GM19193 (cell line): ENCODE data around the gene EIF3C.
"Not testable (repeated sequence)": the region's sequence is repeated elsewhere in the genome, so short reads cannot be mapped to it uniquely, and the experiment has no call there.

ENCODE experiments used
- POLR2A ChIP-seq: IDR thresholded peaks from 4 replicates; pipeline ENCODE4 v1.6.1; 2011; ENCODE audit not compliant: insufficient read depth, insufficient read length; ENCODE audit errors: extremely low read depth

Gene EIF3C, protein sequence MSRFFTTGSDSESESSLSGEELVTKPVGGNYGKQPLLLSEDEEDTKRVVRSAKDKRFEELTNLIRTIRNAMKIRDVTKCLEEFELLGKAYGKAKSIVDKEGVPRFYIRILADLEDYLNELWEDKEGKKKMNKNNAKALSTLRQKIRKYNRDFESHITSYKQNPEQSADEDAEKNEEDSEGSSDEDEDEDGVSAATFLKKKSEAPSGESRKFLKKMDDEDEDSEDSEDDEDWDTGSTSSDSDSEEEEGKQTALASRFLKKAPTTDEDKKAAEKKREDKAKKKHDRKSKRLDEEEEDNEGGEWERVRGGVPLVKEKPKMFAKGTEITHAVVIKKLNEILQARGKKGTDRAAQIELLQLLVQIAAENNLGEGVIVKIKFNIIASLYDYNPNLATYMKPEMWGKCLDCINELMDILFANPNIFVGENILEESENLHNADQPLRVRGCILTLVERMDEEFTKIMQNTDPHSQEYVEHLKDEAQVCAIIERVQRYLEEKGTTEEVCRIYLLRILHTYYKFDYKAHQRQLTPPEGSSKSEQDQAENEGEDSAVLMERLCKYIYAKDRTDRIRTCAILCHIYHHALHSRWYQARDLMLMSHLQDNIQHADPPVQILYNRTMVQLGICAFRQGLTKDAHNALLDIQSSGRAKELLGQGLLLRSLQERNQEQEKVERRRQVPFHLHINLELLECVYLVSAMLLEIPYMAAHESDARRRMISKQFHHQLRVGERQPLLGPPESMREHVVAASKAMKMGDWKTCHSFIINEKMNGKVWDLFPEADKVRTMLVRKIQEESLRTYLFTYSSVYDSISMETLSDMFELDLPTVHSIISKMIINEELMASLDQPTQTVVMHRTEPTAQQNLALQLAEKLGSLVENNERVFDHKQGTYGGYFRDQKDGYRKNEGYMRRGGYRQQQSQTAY

DNA sequence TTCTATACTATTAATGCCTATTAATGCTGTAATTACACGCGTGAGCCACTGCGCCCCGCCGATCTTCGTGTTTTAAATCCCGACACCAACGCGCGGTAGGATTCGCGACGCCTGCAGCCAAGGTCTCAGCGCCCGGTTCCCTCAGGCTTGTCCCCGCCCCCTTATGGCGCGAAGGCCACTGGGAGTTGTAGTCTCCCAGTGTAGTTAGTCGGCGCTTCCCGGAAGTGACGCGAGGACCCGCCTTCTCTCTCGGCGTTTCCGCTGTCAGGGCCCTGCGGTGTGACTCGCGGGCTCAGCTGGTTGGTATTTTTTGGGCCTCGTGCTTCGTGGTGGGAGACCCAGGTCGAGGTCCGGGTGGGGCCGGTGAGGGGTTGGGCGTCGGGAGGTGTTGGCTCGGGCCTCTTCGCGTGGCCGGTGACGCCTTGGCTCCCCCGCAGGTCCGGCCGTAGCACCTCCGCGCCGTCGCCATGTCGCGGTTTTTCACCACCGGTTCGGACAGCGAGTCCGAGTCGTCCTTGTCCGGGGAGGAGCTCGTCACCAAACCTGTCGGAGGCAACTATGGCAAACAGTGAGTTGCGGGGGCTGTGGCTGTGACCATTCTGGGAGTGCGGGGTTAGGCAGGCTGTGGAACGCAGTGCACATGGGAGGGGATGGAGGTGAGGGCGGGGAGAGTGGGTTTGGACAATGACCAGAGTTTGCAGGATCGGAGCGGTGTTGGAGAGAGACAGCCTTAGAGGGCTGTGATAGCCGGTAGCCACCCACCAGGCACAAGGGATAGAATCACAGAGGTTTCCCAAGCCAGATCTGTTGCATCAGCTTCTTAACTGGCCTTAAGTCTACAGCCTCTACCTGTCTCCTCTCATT is at the start of gene EIF3C:
TSS of gene EIF3C (plus strand) at position 245 of the 864 bp plus-strand sequence. CDS start at position 468, 223 bp downstream.
- not testable (repeated sequence) for TF ChIP-seq POLR2A

DNA sequence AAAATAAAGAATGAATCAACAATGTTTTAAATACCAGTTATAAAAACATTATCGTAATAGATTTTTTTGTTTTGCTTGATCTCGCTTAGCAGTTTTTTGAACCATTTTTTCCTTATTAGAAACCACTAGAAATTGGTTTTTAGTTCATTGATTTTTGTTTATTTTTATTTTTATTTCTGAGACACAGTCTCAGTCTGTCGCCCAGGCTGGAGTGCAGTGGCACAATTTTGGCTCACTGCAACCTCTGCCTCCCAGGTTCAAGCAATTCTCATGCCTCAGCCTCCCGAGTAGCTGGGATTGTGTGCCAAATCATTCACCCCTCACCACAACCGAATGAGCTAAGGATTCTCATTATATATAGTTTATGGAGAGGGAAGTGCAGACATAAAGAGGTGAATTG is 40.2 kb downstream of the EIF3C start, which contains the start of gene NPIPB9:
TSS of gene NPIPB9 (plus strand) at position 301 of the 400 bp plus-strand sequence.
- TF ChIP-seq POLR2A, result not testable (repeated sequence)
